ENCODE results near the gene TMEM248.

The TMEM248 gene

GRCh38 chr7:66902844-66903180 lies 18.2 kb upstream of the TMEM248 start:
- POLR2A ChIA-PET, result interaction anchor here (0.6 kb wide), 1 partner anchor 274 kb away, joined by 5 read pairs; the partner anchor contains the start of gene KCTD7

GRCh38 chr7:66903360-66904062 lies 17.5 kb upstream of the TMEM248 start:
- Histone ChIP-seq H3K4me1 (ENCODE audit: control insufficient read depth, insufficient read depth, low read length) (no peaks in the 10 kb centered on the region), H3K9me3 (ENCODE audit: control insufficient read depth, insufficient read depth, low read depth, low read length) (no peaks in the 10 kb centered on the region), H3K36me3 (ENCODE audit: control insufficient read depth in 2 of 2, insufficient read depth in 1 of 2, low read length in 2 of 2) (peaks cover 7 to 30% of the 10 kb centered on the region in 2 experiments; a peak in 2 of 3 replicates), H3K4me3 (ENCODE audit: low read depth, low read length) (no peak overlapping the region), H3K27ac (ENCODE audit: extremely low read depth, low read depth, low read length) (no peak overlapping the region)
- ChIA-PET CTCF (interaction anchor here (0.7 kb wide), 1 partner anchor 14 kb away, joined by 3 read pairs; no protein-coding TSS in a partner anchor), POLR2A (interaction anchor here (0.6 to 1.5 kb wide), 3 partner anchors 17 to 275 kb away, joined by 3 to 5 read pairs (median 5); partner anchors contain the start of genes KCTD7 and TMEM248)
- no peak for TF ChIP-seq ZNF112 (tag by site-specific recombination; IDR thresholded peaks at IDR 0.05)
- TF ChIP-seq ZNF561 (tag by site-specific recombination; IDR thresholded peaks at IDR 0.05; ENCODE audit: borderline replicate concordance), result no peak
- no peak for TF ChIP-seq ZNF18 (tag by site-specific recombination; IDR thresholded peaks at IDR 0.05)
- no peak for TF ChIP-seq SALL2 (tag by site-specific recombination; IDR thresholded peaks at IDR 0.05; ENCODE audit: borderline replicate concordance)
- no peak for TF ChIP-seq ZNF660 (tag by site-specific recombination; IDR thresholded peaks at IDR 0.05)
- no peak for TF ChIP-seq CTCF (tag by site-specific recombination; IDR thresholded peaks at IDR 0.05)
- TF ChIP-seq ZFP41 (tag by site-specific recombination; IDR thresholded peaks at IDR 0.05; ENCODE audit: borderline replicate concordance), result no peak
- TF ChIP-seq KLF17 (tag by site-specific recombination; IDR thresholded peaks at IDR 0.05), result no peak
- no peak for TF ChIP-seq ZNF560 (tag by site-specific recombination; IDR thresholded peaks at IDR 0.05; ENCODE audit: borderline replicate concordance)
- TF ChIP-seq ZNF404 (tag by site-specific recombination; IDR thresholded peaks at IDR 0.05), result no peak

More at GRCh38 chr7:66902844-66903180, 18.2 kb upstream of the TMEM248 start:
- Histone ChIP-seq H3K9me3 (ENCODE audit: control insufficient read depth, insufficient read depth, low read depth, low read length) (no peaks in the 10 kb centered on the region), H3K27ac (ENCODE audit: extremely low read depth, low read depth, low read length) (no peak overlapping the region), H3K4me1 (ENCODE audit: control insufficient read depth, insufficient read depth, low read length) (no peaks in the 10 kb centered on the region), H3K4me3 (ENCODE audit: low read depth, low read length) (no peak overlapping the region), H3K36me3 (ENCODE audit: control insufficient read depth in 2 of 2, insufficient read depth in 1 of 2, low read length in 2 of 2) (peaks cover 7 to 36% of the 10 kb centered on the region in 2 experiments; a peak in 2 of 3 replicates)
- CTCF ChIA-PET, result interaction anchor here (0.7 kb wide), 1 partner anchor 13 kb away, joined by 3 read pairs; no protein-coding TSS in a partner anchor
- TF ChIP-seq ZNF169 (tag by site-specific recombination; IDR thresholded peaks at IDR 0.05) (no peak), ZIC2 (tag by site-specific recombination; IDR thresholded peaks at IDR 0.05) (no peak), ZNF341 (tag by site-specific recombination; IDR thresholded peaks at IDR 0.05; ENCODE audit: low read depth) (no peak), ZNF132 (tag by site-specific recombination; IDR thresholded peaks at IDR 0.05; ENCODE audit: borderline replicate concordance) (no peak)

- Histone ChIP-seq H3K4me3 (ENCODE audit: low read depth, low read length) (no peak overlapping the region), H3K36me3 (ENCODE audit: control insufficient read depth in 2 of 2, insufficient read depth in 1 of 2, low read length in 2 of 2) (peaks cover 7 to 24% of the 10 kb centered on the region in 2 experiments; a peak in 2 of 3 replicates), H3K27ac (ENCODE audit: extremely low read depth, low read depth, low read length) (no peak overlapping the region), H3K4me1 (ENCODE audit: control insufficient read depth, insufficient read depth, low read length) (no peaks in the 10 kb centered on the region), H3K9me3 (ENCODE audit: control insufficient read depth, insufficient read depth, low read depth, low read length) (no peaks in the 10 kb centered on the region)
- ChIA-PET CTCF (interaction anchor here (0.8 kb wide), 1 partner anchor 9 kb away, joined by 3 read pairs; no protein-coding TSS in a partner anchor), POLR2A (interaction anchor here (0.9 to 1.5 kb wide), 2 partner anchors 17 to 59 kb away, joined by 3 to 5 read pairs; partner anchors contain the start of gene TMEM248)
- TF ChIP-seq ZNF621 (tag by site-specific recombination; IDR thresholded peaks at IDR 0.05), result no peak
- no peak for TF ChIP-seq ZNF645 (tag by site-specific recombination; IDR thresholded peaks at IDR 0.05)
- no peak for TF ChIP-seq ZNF677 (tag by site-specific recombination; IDR thresholded peaks at IDR 0.05)
- TF ChIP-seq ZBTB10 (tag by site-specific recombination; IDR thresholded peaks at IDR 0.05), result no peak
- no peak for TF ChIP-seq ZNF560 (tag by site-specific recombination; IDR thresholded peaks at IDR 0.05; ENCODE audit: borderline replicate concordance)
- TF ChIP-seq SCRT1 (tag by site-specific recombination; IDR thresholded peaks at IDR 0.05; ENCODE audit: borderline replicate concordance), result no peak
These were observed 16.9 kb upstream of the TMEM248 start for GRCh38 chr7:66904063-66904593.
